ENCODE measurements around the gene ITGA7.

ITGA7 gene

DNA sequence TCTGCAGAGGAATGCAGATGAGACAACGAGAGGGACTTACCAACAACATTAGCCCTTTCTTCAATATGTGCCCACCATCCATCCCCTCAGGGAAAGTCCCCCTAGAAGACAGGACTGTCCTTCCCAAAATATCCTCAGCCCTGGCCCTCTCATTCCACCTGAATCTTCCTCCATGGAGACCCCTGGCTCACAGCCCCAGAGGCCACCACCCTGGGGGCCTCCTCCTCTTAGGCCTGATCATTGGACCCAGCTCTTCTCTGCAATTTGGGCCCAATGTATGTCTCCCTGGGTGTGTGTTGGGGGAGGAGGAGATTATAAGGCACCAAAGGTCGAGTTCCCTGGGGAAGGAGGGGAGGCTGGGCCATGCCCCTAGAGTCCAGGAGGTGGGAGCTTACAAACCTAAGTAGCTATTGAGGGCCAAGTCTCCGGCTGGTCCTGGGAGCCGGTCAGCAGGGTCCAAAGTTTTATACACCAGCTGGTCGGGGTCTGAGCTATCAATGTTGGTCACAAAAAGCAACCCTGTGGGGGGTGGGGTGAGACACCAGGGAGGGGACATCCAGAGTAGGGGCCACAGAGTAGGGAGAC lies 8.1 kb downstream of the ITGA7 start:
- no peak for DNase-seq

- no peak for DNase-seq
Measured at GRCh38 chr12:55698965-55699364, 8.7 kb downstream of the ITGA7 start.

DNA sequence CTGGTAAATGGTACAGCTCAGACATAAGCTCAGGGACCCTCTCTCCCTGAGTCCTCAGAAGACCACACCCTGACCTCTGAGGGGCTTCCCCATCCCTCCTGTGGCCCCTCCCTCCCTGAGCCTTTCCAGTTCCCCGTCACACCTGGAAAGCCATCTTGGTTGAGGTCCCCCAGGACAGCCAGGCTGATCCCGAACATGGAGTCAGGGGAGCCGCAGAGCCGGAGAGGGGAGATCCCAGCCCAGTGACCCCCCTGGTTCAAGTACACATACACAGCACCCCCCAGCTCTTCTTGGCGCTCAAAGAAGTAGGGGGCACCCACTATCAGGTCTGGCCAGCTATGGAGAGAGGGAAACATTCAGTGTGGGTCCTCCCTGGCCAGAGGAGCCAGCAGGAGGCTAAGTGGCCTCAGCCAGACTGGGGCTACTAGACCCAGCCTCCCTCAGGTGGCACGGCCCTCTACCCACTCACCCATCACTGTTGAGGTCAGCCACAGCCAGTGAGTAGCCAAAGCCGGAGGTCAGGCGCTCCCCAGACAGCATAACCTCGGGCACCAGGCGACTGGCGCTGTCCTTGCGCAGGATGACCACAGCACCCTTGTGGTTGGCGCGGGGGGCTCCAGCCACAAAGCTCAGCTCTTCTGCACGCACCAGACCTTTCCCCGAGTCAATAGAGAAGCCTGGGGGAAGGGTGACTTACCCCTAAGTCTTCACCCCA lies 9.3 kb downstream of the ITGA7 start:
- no peak for DNase-seq

- no peak for DNase-seq
Measured at GRCh38 chr12:55697686-55698085, 10.0 kb downstream of the ITGA7 start.

DNA sequence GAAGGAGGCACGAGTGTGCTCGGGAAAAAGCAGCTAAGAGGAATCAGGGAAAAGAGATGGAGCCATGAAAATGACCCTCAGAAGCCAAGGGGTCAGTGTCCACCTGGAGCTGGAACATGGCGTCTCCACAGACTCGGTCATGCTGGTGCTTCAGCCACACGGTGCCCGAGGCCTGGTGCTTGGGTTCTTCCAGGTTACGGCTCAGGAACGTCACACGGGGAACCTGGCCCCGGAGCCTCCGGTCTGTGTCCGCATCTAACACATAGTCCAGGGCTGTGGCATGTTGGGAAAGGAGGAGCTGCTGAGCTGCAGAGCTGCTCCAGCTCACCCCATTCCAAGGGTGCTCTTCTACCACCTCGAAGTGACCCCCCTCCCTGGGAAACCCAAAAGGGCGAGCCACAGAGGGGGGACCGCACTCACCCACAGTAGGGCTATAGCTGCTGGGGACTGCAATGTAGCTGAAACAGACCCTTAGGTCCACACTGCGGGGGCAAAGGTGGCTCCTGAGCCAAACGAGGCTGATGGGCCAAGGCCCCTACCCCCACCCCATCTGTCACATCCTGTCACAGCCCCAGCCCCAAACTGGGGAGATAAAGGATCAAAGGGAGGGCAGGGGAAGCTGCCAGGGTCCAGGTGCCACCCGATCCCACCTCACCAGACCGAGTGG lies 10.8 kb downstream of the ITGA7 start:
- no peak for DNase-seq

- no peak for DNase-seq
Measured at GRCh38 chr12:55696141-55696540, 11.6 kb downstream of the ITGA7 start.

DNA sequence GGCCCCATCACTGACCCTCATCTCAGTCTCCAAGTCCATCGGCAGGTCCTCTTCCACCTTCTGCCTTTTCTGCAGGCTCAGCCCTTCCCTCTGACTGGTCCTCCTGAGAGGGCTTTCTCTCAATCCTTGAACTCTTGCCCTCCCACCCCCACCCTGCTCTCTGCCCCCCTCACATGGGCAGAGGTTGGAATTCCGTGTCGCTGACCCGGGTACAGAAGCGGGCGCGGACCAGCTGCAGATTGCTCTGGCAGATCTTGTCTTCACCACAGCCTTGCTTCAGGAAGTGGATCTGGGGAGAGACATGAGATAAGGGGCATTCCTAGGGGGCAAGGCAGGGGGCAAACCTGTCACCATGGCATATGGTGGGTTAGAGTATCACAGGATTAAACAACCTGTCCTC lies 12.4 kb downstream of the ITGA7 start:
- no peak for DNase-seq

- no peak for DNase-seq
Measured at GRCh38 chr12:55694651-55695050, 13.1 kb downstream of the ITGA7 start.

DNA sequence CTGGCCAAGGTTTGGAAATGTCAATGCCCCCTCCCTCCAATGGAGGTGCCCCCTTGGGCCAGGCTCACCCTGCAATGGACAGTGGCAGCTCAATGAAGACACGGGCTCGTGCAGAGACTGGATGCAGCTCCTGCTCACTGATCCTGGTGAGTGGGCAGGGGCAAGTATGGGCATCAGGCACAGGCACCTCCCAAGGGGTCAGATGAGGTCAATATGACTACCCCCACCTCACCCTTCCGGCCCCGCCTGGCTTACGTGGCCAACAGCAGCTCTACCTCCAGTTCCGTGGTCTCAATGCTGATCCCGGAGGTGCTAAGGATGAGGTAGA lies 13.6 kb downstream of the ITGA7 start:
- DNase-seq: no peak

- DNase-seq: no peak
Measured at GRCh38 chr12:55693323-55694187, 14.1 kb downstream of the ITGA7 start.

DNA sequence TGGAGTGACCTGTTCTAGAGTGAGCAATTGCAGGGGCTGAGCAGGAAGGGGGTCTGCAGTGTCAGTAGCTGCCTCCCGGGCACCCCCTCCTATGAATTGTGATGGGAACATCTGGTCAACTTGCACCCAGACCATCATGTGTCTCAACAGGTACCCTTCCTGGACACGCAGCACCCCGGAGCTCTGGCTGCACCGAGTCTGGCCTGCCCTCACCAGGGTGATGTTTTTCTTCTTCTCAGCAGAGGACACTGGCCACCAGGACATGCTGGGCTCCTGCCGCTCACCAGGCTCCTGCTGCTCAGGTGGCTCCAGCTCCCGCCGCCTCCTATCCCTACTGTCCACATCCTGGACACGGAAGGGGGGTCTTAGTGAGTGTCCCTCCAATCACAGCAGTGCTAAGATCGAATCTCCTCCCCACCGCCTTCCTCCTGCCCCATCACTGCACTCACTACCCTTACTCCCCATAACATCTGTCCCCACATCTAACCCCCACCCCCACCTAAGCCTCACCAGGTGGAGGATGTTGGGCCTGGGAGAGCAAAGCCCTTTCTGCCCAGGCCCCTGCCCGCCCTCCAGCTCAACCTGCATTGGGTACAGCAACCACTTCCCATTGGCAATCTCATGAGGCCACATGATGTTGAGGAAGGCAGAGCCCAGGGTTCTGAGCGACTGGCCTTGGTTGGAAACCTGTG lies 14.9 kb downstream of the ITGA7 start:
- DNase-seq: no peak

DNA sequence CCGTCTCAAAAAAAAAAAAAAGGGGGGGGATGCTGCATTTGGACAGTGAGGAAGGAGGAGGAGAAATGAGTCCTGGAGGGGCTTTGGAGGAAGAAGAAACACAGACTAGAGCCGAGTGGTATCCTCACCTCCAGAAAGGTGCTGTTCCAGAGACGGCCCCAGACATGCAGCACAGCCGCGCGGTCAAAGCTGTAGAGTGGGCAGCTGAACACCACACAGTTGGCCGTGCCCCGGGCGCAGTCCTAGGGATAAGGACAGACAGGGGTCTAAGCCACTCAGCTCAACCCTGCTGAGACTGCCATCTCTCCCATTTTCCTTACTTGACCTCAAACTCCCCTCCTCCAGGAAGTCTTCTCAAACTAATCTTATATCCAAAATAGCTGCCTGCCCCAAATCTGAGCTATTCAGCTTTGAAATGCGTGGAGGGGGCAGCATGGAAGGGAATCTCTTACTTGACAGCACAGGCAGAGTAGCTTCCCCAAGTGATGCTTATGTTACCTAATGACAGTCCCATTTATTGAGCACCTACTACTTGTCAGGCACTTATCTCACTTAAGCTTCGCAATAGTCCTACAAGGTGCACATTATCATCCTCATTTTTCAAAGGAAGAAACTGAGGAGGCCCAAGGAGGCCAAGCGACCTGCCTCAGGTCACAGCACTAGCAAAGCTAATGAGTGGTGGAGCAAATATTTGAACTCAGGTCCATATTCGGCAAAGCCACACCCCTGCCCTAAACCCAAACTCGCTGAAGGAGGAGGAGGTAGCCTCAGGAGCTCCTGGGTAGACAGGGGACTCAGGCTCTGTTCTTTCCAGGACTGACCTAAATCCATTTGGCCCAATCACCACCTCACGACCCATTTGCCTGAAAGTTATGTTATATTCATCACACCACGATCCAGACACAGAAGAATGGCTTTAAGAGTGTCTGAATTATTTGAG lies 18.7 kb downstream of the ITGA7 start:
- DNase-seq: no peak

- no peak for DNase-seq
Measured at GRCh38 chr12:55687746-55688145, 20.0 kb downstream of the ITGA7 start.

DNA sequence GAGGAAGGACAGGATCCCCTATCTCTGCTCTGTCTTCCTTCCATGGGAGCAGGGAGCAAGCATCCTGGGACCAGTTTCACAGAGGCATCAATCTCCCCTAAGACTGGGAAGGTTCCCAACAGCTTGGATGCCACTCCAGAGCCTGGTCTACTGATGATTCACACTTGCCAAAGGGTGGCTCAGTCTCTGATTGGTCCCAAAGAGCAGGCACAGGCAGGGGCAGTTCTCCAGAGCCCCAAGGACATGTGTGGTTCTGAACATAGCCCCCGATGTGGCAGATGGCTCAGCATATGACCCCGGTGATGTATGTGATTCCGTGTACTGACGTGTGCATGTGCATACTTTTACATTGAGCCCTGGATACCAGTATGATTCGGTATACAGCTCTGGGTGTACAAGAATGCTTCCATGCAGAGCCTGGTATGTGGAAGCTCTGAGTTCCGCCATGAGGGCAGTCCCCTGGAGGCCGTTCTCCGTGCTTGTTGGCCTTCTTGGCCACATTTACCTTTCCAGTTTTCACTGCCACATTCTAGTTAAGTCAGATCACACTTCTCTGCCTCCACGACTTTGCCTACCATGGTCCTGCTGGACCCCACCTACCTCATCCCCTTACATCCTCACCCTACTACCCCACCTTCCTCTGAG lies 21.2 kb downstream of the ITGA7 start:
- no peak for DNase-seq

DNA sequence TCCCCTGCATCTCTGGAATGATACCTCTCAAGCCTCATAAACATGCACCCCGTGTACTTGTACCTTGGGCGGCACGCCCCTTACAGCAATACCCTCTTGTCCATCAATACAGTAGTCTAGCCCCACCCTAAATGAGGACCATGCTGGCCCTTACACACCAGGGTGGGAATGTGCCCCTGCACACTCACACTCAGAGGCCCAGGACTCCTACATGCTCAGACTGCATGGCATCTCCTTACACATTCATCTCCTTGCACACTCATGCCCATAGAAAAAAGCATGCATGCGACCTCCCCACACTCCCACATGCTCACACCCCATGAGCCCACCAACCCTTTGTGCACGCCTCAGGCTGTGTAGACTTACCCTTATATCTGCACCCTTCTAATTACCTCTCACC lies 22.0 kb downstream of the ITGA7 start:
- no peak for DNase-seq

GRCh38 chr12:55684761-55685370 lies 22.8 kb downstream of the ITGA7 start:
- no peak for DNase-seq

GRCh38 chr12:55683676-55684075 lies 24.0 kb downstream of the ITGA7 start:
- no peak for DNase-seq

GRCh38 chr12:55682087-55682796 lies 25.5 kb downstream of the ITGA7 start:
- no peak for DNase-seq

DNA sequence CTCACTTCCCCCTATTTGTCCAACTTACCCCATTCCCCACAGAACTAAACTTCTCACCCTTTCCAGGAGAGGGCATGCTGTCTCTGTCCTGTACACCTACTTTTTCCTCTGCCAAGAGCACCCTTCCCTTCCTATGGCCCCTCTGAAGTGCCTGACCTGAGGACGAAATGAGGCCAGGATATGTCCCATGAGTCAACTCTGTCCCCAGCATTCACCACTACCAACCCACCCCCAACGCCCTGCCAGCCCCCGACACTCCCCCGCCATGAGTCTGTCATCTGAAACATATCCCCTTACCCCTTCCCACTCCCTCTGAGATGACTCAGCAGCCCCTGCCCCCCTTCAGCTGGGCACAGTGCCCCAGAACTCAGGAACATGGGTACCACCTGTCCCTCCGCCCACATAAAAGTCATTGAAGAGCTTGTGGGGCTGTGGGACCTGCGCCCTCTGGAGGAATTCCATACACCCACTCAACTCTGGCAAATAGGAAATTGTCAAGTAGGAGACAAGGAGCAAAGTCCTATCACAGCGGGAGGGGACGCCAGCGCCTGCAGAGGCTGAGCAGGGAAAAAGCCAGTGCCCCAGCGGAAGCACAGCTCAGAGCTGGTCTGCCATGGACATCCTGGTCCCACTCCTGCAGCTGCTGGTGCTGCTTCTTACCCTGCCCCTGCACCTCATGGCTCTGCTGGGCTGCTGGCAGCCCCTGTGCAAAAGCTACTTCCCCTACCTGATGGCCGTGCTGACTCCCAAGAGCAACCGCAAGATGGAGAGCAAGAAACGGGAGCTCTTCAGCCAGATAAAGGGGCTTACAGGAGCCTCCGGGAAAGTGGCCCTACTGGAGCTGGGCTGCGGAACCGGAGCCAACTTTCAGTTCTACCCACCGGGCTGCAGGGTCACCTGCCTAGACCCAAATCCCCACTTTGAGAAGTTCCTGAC lies 26.3 kb downstream of the ITGA7 start:
- DNase-seq: no peak
